Measurements from ENCODE around the gene SGMS2. TPM values are rescaled to one million over a fixed set of nuclear protein-coding genes. Genes with fewer than 3 reads are reported as not detected.
A peak's percentile ranks its signal among the peaks of the same experiment; 100 is the strongest.

The SGMS2 gene
- total RNA-seq, 3 donors from 2014 or later = 47.2 to 76.7 (median 56.3) TPM

- TF ChIP-seq POLR2A (IDR thresholded peaks at IDR 0.05) = no peak
- intact Hi-C loops (cut with DNase I; ENCODE audit: low total_unique reads) = no loop called here
- H3K36me3 ChIP-seq = no peaks in the 10 kb centered on the region
- H3K4me1 ChIP-seq = no peaks in the 10 kb centered on the region
- no peaks in the 10 kb centered on the region for H3K27me3 ChIP-seq
- no peak overlapping the region for H3K4me3 ChIP-seq
- no peak overlapping the region for H3K27ac ChIP-seq
- no peaks in the 10 kb centered on the region for H3K9me3 ChIP-seq
- DNase-seq (ENCODE audit: low spot score in 2 of 2) = no peak
Observed at GRCh38 chr4:107857741-107858140, 33.0 kb downstream of the SGMS2 start.

- H3K9me3 ChIP-seq = no peaks in the 10 kb centered on the region
- H3K27me3 ChIP-seq = no peaks in the 10 kb centered on the region
- intact Hi-C loops (cut with DNase I; ENCODE audit: low total_unique reads) = no loop called here
- no peak overlapping the region for H3K4me3 ChIP-seq
- H3K36me3 ChIP-seq = no peaks in the 10 kb centered on the region
- no peak for DNase-seq (ENCODE audit: low spot score in 2 of 2)
- no peaks in the 10 kb centered on the region for H3K4me1 ChIP-seq
- no peak overlapping the region for H3K27ac ChIP-seq
- no peak for TF ChIP-seq POLR2A (IDR thresholded peaks at IDR 0.05)
- no peak for TF ChIP-seq POLR2AphosphoS5 (IDR thresholded peaks at IDR 0.05)
- TF ChIP-seq CTCF (IDR thresholded peaks at IDR 0.05) = no peak
Observed at GRCh38 chr4:107858158-107858742, 33.5 kb downstream of the SGMS2 start.

GRCh38 chr4:107862658-107863057 lies 37.9 kb downstream of the SGMS2 start:
- intact Hi-C loops (cut with DNase I; ENCODE audit: low total_unique reads) = no loop called here
- Histone ChIP-seq H3K4me3 (no peak overlapping the region), H3K4me1 (no peaks in the 10 kb centered on the region), H3K27ac (no peak overlapping the region), H3K9me3 (no peaks in the 10 kb centered on the region), H3K27me3 (no peaks in the 10 kb centered on the region), H3K36me3 (no peaks in the 10 kb centered on the region)
- DNase-seq (ENCODE audit: low spot score in 2 of 2) = peak in 1 of 2 donors; percentile 25
- TF ChIP-seq CTCF (IDR thresholded peaks at IDR 0.05) (no peak), POLR2A (IDR thresholded peaks at IDR 0.05) (no peak), POLR2AphosphoS5 (IDR thresholded peaks at IDR 0.05) (no peak)

- Histone ChIP-seq H3K36me3 (no peaks in the 10 kb centered on the region), H3K27ac (no peak overlapping the region), H3K27me3 (no peaks in the 10 kb centered on the region), H3K4me1 (no peaks in the 10 kb centered on the region), H3K9me3 (no peaks in the 10 kb centered on the region), H3K4me3 (no peak overlapping the region)
- DNase-seq (ENCODE audit: low spot score in 2 of 2) = no peak
- no peak for TF ChIP-seq POLR2A (IDR thresholded peaks at IDR 0.05)
- TF ChIP-seq CTCF (IDR thresholded peaks at IDR 0.05) = no peak
- TF ChIP-seq POLR2AphosphoS5 (IDR thresholded peaks at IDR 0.05) = no peak
- intact Hi-C loops (cut with DNase I; ENCODE audit: low total_unique reads) = no loop called here
Observed at GRCh38 chr4:107863416-107863815, 38.7 kb downstream of the SGMS2 start.

GRCh38 chr4:107863850-107864371 lies 39.2 kb downstream of the SGMS2 start:
- Histone ChIP-seq H3K9me3 (no peaks in the 10 kb centered on the region), H3K4me3 (no peak overlapping the region), H3K27me3 (no peaks in the 10 kb centered on the region), H3K27ac (no peak overlapping the region), H3K4me1 (no peaks in the 10 kb centered on the region), H3K36me3 (no peaks in the 10 kb centered on the region)
- intact Hi-C loops (cut with DNase I; ENCODE audit: low total_unique reads) = no loop called here
- no peak for DNase-seq (ENCODE audit: low spot score in 2 of 2)
- TF ChIP-seq POLR2AphosphoS5 (IDR thresholded peaks at IDR 0.05) (no peak), POLR2A (IDR thresholded peaks at IDR 0.05) (no peak), CTCF (IDR thresholded peaks at IDR 0.05) (no peak)

Data from breast epithelium (tissue), 4 donors.